BE2C (cell line): ENCODE results near the gene ALG8.
"Not testable (repeated sequence)": the region's sequence is repeated elsewhere in the genome, so short reads cannot be mapped to it uniquely, and the experiment has no call there.

ENCODE experiments used
- DNase-seq: peaks from one replicate; pipeline ENCODE4 v3.0.0-alpha.2; 2020
- H3K27me3 ChIP-seq: fragments of 250-450 bp; sonication (Bioruptor Pico); 2 replicates; pipeline ENCODE4 v1.5.1; 2020; ENCODE audit warnings: mild to moderate bottlenecking
- H3K36me3 ChIP-seq: fragments of 250-450 bp; sonication (Bioruptor Pico); 2 replicates; pipeline ENCODE4 v1.5.1; 2020; ENCODE audit warnings: mild to moderate bottlenecking
- H3K4me1 ChIP-seq: fragments of 250-450 bp; sonication (Bioruptor Pico); 2 replicates; pipeline ENCODE4 v1.5.1; 2020
- H3K4me3 ChIP-seq: 2 replicates; pipeline ENCODE4 v1.5.1; 2011; ENCODE audit warnings: low read depth, low read length
- H3K9me3 ChIP-seq: fragments of 250-450 bp; sonication (Bioruptor Pico); 2 replicates; pipeline ENCODE4 v1.5.1; 2020
- CTCF ChIP-seq: IDR thresholded peaks from 2 replicates; pipeline ENCODE4 v1.5.1; 2012; ENCODE audit warnings: mild to moderate bottlenecking, low read depth, low read length

ALG8 gene

GRCh38 chr11:78062671-78063070 is 76.8 kb downstream of the ALG8 start:
- DNase-seq, result no peak
- H3K9me3 ChIP-seq, result no peaks in the 10 kb centered on the region
- no peak for TF ChIP-seq CTCF
- H3K27me3 ChIP-seq, result no peaks in the 10 kb centered on the region
- H3K4me1 ChIP-seq, result no peaks in the 10 kb centered on the region
- peaks cover 5% of the 10 kb centered on the region for H3K36me3 ChIP-seq
- no peak overlapping the region for H3K4me3 ChIP-seq

- no peak for TF ChIP-seq CTCF
- no peaks in the 10 kb centered on the region for H3K9me3 ChIP-seq
- no peaks in the 10 kb centered on the region for H3K27me3 ChIP-seq
- H3K4me3 ChIP-seq, result no peak overlapping the region
- H3K4me1 ChIP-seq, result no peaks in the 10 kb centered on the region
- H3K36me3 ChIP-seq, result no peaks in the 10 kb centered on the region
- no peak for DNase-seq
Observed at GRCh38 chr11:78061921-78062311, 77.5 kb downstream of the ALG8 start.

- Histone ChIP-seq H3K4me1 (no peaks in the 10 kb centered on the region), H3K9me3 (no peaks in the 10 kb centered on the region), H3K4me3 (no peak overlapping the region), H3K27me3 (no peaks in the 10 kb centered on the region), H3K36me3 (no peaks in the 10 kb centered on the region)
- DNase-seq, result no peak
- TF ChIP-seq CTCF, result no peak
Observed at GRCh38 chr11:78061088-78061920, 78.1 kb downstream of the ALG8 start.

- H3K36me3 ChIP-seq, result no peaks in the 10 kb centered on the region
- no peak for DNase-seq
- no peaks in the 10 kb centered on the region for H3K9me3 ChIP-seq
- H3K4me3 ChIP-seq, result no peak overlapping the region
- no peak for TF ChIP-seq CTCF
- H3K4me1 ChIP-seq, result no peaks in the 10 kb centered on the region
- no peaks in the 10 kb centered on the region for H3K27me3 ChIP-seq
Observed at GRCh38 chr11:78060533-78060932, 78.9 kb downstream of the ALG8 start.

- H3K9me3 ChIP-seq, H3K27me3 ChIP-seq, DNase-seq, H3K4me1 ChIP-seq, H3K4me3 ChIP-seq, H3K36me3 ChIP-seq: not testable (repeated sequence)
Observed at GRCh38 chr11:78059749-78060328, 79.6 kb downstream of the ALG8 start.

GRCh38 chr11:78057462-78058055 is 81.9 kb downstream of the ALG8 start:
- no peaks in the 10 kb centered on the region for H3K27me3 ChIP-seq
- no peaks in the 10 kb centered on the region for H3K4me1 ChIP-seq
- H3K36me3 ChIP-seq, result no peaks in the 10 kb centered on the region
- TF ChIP-seq CTCF, result no peak
- H3K9me3 ChIP-seq, result no peaks in the 10 kb centered on the region
- no peak for DNase-seq
- H3K4me3 ChIP-seq, result no peak overlapping the region
